ENCODE data around the gene AGPAT4. TPM values are rescaled to one million over a fixed set of nuclear protein-coding genes. Genes with fewer than 3 reads are reported as not detected.

The AGPAT4 gene
- total RNA-seq, 2 donors from 2014 or later = 12.8 to 14.0 TPM

DNA sequence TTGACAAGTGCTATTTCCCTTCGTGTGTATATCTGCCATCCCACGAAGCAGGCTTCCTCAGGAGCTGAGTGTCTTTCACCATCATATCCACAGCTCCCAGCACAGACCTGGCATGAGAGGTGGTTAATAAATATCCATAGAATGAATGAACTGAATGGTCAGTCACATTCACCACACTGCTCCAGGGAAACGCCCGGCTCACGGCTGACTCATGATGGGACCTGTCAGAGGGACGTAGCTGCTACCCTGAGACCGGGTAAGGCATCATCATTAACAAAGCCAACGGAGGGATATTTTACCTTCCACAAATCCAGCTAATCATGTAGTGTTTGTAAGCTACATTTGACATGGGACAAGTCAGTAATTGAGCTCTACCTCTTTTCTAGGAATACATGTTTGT lies 12.5 kb downstream of the AGPAT4 start:
- no peak for DNase-seq (ENCODE audit: low spot score)
- intact Hi-C loops (cut with DNase I) = no loop called here

DNA sequence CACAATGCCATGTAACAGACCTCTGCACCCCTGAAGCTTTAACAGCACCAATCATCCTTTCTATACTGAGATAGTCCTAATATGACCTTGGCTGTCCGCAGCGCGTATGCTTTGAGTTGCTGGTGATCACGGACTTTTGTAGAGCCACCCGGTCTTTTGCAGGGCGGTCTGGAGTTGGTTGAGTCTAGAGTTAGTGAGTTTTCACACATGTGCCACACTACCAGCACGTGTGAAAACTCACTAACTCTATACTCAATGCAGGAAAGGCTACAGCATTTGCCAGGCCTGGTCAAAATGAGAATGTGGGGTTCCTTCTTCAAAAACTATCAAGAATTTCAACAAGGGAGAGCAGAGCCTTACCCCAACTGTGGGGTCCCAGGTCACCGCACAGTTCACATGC lies 14.6 kb downstream of the AGPAT4 start:
- no peak for DNase-seq (ENCODE audit: low spot score)

GRCh38 chr6:161257793-161258457 lies 15.9 kb downstream of the AGPAT4 start:
- DNase-seq (ENCODE audit: low spot score) = no peak
- intact Hi-C loops (cut with DNase I) = no loop called here

More for the DNA sequence above, 14.6 kb downstream of the AGPAT4 start:
- intact Hi-C loops (cut with DNase I) = no loop called here

DNA sequence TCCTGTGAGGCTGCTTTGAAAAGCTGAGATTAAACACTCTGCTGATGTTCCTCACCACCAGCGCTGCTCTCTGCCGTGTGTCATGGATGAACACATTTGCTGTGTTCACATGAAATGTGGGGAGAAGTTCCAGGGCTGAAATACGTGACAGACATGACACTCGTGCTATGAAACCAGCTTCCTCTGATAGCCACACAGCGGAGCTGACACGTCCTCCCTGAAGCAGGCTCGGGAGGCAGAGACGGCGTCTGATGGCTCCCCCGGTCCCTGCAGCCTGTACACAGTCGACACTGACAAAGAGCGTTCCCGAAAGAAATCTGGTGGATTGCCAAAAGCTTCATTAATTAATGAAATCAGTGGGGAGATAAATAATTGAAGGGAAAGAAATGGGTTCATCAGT lies 17.5 kb downstream of the AGPAT4 start:
- no peak for DNase-seq (ENCODE audit: low spot score)
- intact Hi-C loops (cut with DNase I) = no loop called here

GRCh38 chr6:161255518-161255917 lies 18.3 kb downstream of the AGPAT4 start:
- DNase-seq (ENCODE audit: low spot score) = no peak
- intact Hi-C loops (cut with DNase I) = no loop called here

- intact Hi-C loops (cut with DNase I) = no loop called here
- DNase-seq (ENCODE audit: low spot score) = no peak
Measured at GRCh38 chr6:161254464-161255253, 19.2 kb downstream of the AGPAT4 start.

GRCh38 chr6:161254126-161254463 lies 19.8 kb downstream of the AGPAT4 start:
- intact Hi-C loops (cut with DNase I) = no loop called here
- no peak for DNase-seq (ENCODE audit: low spot score)

- peak; percentile 57 for DNase-seq (ENCODE audit: low spot score)
- intact Hi-C loops (cut with DNase I) = no loop called here
Measured at GRCh38 chr6:161251345-161251744, 22.5 kb downstream of the AGPAT4 start.

DNA sequence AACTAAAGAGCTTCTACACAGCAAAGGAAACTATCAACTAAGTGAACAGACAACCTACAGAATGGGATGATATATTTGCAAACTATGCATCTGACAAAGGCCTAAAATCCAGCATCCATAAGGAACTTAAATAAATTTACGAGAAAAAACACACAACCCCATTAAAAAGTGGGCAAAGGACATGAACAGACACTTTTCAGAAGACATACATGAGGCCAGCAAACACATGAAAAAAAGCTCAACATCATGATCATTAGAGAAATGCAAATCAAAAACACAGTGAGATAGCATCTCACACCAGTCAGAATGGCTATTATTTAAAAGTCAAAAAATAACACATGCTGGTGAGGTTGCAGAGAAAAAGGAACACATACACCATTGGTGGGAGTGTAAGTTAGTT lies 24.5 kb downstream of the AGPAT4 start:
- no peak for DNase-seq (ENCODE audit: low spot score)
- intact Hi-C loops (cut with DNase I) = no loop called here

GRCh38 chr6:161246725-161247124 lies 27.1 kb downstream of the AGPAT4 start:
- intact Hi-C loops (cut with DNase I) = no loop called here
- DNase-seq (ENCODE audit: low spot score) = no peak

- intact Hi-C loops (cut with DNase I) = no loop called here
Measured at GRCh38 chr6:161245363-161245762, 28.5 kb downstream of the AGPAT4 start.

DNA sequence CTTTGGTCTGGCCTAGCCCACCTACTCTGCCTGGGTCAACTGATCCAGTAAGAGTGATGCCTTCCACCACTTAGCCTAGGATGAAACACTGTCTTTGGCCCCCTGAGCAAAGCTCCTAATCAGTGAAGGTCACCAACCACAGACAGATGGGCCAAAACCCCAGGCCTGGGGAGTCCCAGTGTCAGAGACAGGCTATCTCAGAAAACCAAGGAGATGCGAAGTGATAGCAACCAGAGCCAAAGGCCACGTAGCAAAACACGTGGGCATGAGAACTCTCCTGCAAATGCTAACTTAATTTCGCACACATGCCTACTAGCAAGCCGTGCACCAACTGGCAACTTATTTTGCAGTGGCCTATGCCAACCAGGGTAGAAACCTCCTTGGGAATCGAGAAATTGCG lies 29.1 kb downstream of the AGPAT4 start:
- DNase-seq (ENCODE audit: low spot score) = no peak
- intact Hi-C loops (cut with DNase I) = no loop called here

More at GRCh38 chr6:161245363-161245762, 28.5 kb downstream of the AGPAT4 start:
- DNase-seq (ENCODE audit: low spot score) = no peak

DNA sequence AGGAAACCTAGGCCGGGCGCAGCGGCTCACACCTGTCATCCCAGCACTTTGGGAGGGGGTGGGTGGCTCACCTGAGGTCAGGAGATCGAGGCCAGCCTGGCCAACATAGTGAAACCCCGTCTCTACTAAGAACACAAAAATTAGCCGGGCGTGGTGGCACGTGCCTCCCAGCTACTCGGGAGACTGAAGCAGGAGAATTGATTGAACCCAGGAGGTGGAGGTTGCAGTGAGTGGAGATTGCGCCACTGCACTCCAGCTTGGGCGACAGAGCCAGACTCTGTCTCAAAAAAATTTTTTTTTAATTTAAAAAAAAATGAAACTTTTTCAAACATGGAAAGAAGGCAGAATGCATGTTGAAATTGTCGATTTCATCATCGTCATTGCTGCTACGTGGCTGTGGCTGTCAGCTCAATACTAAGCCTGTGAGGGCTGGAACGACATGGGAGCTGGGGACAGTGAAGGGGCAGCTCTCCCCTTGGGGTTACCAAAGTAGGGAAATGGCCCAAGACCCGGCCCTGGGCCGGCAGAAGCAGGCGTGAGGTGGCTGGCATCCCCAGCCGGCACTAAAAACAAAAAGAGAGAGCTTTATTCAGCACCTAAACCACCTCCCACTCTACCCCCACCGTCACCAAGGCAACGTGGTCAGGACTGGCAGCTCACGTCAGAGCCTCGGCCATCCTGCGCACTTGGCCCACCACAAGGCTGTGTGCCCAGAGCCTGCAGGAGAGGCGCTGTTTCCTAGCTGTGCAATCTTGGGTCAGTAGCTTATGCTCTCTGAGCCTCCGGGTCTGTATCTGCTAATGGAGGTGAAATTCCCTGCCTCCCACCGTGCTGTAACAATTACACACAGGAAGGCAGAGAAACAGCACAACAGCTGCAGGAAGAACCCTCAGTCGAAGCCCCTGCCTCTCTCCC lies 30.8 kb downstream of the AGPAT4 start:
- intact Hi-C loops (cut with DNase I) = no loop called here
- DNase-seq (ENCODE audit: low spot score) = no peak

DNA sequence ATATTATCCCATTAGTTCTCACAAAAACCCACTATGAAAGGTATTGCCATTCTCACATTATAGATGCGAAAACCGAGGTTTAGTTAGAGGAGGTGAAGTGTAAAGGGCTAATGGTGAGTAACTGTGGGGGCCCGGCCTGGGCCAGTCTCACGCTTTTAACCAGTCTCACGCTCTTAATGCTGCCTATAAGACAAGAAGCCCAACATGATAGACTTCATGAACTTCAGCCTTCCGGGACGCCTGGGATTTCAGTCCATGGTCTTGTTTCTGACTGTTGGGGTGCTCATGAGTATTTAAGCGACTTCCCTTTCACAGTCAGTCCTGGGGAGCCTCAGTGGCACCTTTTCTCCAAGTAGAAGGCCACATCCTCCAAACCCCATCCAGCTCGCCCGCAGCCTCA lies 31.7 kb downstream of the AGPAT4 start:
- no peak for DNase-seq (ENCODE audit: low spot score)
- intact Hi-C loops (cut with DNase I) = no loop called here

GRCh38 chr6:161239001-161239400 lies 34.9 kb downstream of the AGPAT4 start:
- DNase-seq (ENCODE audit: low spot score) = no peak
- intact Hi-C loops (cut with DNase I) = no loop called here

GRCh38 chr6:161238500-161238899 lies 35.4 kb downstream of the AGPAT4 start:
- intact Hi-C loops (cut with DNase I) = no loop called here
- no peak for DNase-seq (ENCODE audit: low spot score)

GRCh38 chr6:161238081-161238480 lies 35.8 kb downstream of the AGPAT4 start:
- intact Hi-C loops (cut with DNase I) = no loop called here

GRCh38 chr6:161237176-161237575 lies 36.7 kb downstream of the AGPAT4 start:
- intact Hi-C loops (cut with DNase I) = no loop called here
- DNase-seq (ENCODE audit: low spot score) = no peak

More at GRCh38 chr6:161238081-161238480, 35.8 kb downstream of the AGPAT4 start:
- DNase-seq (ENCODE audit: low spot score) = no peak

- no peak for DNase-seq (ENCODE audit: low spot score)
- intact Hi-C loops (cut with DNase I) = no loop called here
Measured at GRCh38 chr6:161235776-161236633, 37.9 kb downstream of the AGPAT4 start.
